HepG2 (cell line): Measurements from ENCODE around the gene GLIPR1. TPM values are rescaled to one million over a fixed set of nuclear protein-coding genes. Genes with fewer than 3 reads are reported as not detected.
A peak's percentile ranks its signal among the peaks of the same experiment; 100 is the strongest.
"Not testable (repeated sequence)": the region's sequence is repeated elsewhere in the genome, so short reads cannot be mapped to it uniquely, and the experiment has no call there.

Source experiments
- ATAC-seq: fragments of 200-7000 bp; cut with Tn5 transposase; 3 replicates; pipeline ENCODE4 v1.9.1; 2020; ENCODE audit warnings: mild to moderate bottlenecking, moderate library complexity
- BruUV-seq: library from RNA; stranded (reverse); fragments of 400-500 nt; replicated peaks from 2 replicates; lab custom pipeline; 2021; lab: Mats Ljungman, UMichigan
- CTCF ChIA-PET: fragments of 300-600 bp; formaldehyde crosslinking; extraction: SDS; loops from one replicate; lab custom pipeline; 2021; ENCODE audit warnings: low total read pairs, inconsistent platforms, low intra/inter-chr PET ratio; lab: Yijun Ruan, JAX
- POLR2A ChIA-PET: fragments of 350-600 bp; sonication (Branson Sonifier 250); formaldehyde crosslinking; loops from one replicate; lab custom pipeline; 2020; ENCODE audit warnings: antibody characterized with exemption, inconsistent platforms; lab: Yijun Ruan, JAX
- DNase-seq: peaks from one replicate; pipeline ENCODE4 v3.0.0-alpha.2; 2015; ENCODE audit warnings: low spot score
- FAIRE-seq: peaks from 3 replicates; lab custom pipeline; 2011; peaks lifted over from hg19 to GRCh38; lab: Jason Lieb, UNC
- H2AFZ ChIP-seq: one replicate; pipeline ENCODE4 v1.6.1; 2011; ENCODE audit warnings: low read length, inconsistent platforms
- H3K27ac ChIP-seq: fragments of 300-600 bp; 3 replicates; pipeline ENCODE4 v1.8.0; 2011; ENCODE audit warnings: mixed run types, mild to moderate bottlenecking, mixed read lengths, low read length, inconsistent platforms; ENCODE audit not compliant: insufficient read depth; ENCODE audit errors: extremely low read length
- H3K27me3 ChIP-seq, 2 experiments: fragments of 200-600 bp in 1 of 2; 2 replicates in 1 of 2; 3 replicates in 1 of 2; pipeline versions ENCODE4 v1.6.0 to v1.8.0; 2011; ENCODE audit warnings: low read length in 2 of 2, mild to moderate bottlenecking in 2 of 2, moderate library complexity in 2 of 2, inconsistent platforms in 1 of 2; ENCODE audit not compliant: insufficient read depth in 2 of 2, control insufficient read depth in 1 of 2
- H3K36me3 ChIP-seq, 2 experiments: fragments of 200-600 bp in 1 of 2; replicated peaks in 1 of 2; 2 replicates in 1 of 2; 3 replicates in 1 of 2; pipeline versions ENCODE4 v1.5.1 to v1.8.0; 2011; ENCODE audit warnings: low read length in 2 of 2, inconsistent platforms in 1 of 2; ENCODE audit not compliant: insufficient read depth in 2 of 2, control insufficient read depth in 1 of 2
- H3K4me1 ChIP-seq: 2 replicates; pipeline ENCODE4 v1.5.1; 2012; ENCODE audit warnings: low read length, inconsistent platforms; ENCODE audit not compliant: insufficient read depth
- H3K4me2 ChIP-seq: 2 replicates; pipeline ENCODE4 v1.6.0; 2011; ENCODE audit warnings: low read depth, low read length, inconsistent platforms
- H3K4me3 ChIP-seq, 3 experiments: fragments of 200-600 bp in 1 of 3; sonication (generic), shearing (Covaris generic) in 1 of 3; replicated peaks in 1 of 3; 2 replicates each; pipeline ENCODE4 v1.5.1; 2011 to 2016; ENCODE audit warnings: low read length in 3 of 3, inconsistent platforms in 2 of 3, low read depth in 2 of 3, mild to moderate bottlenecking in 2 of 3, control low read depth in 1 of 3, mixed read lengths in 1 of 3; ENCODE audit not compliant: insufficient read depth in 1 of 3
- H3K79me2 ChIP-seq: one replicate; pipeline ENCODE4 v1.6.1; 2011; ENCODE audit warnings: low read length, inconsistent platforms; ENCODE audit not compliant: insufficient read depth
- H3K9ac ChIP-seq: 2 replicates; pipeline ENCODE4 v1.6.0; 2011; ENCODE audit warnings: mild to moderate bottlenecking, low read depth, low read length, inconsistent platforms; ENCODE audit not compliant: insufficient read depth
- H3K9me3 ChIP-seq: 2 replicates; pipeline ENCODE4 v1.5.1; 2012; ENCODE audit warnings: mild to moderate bottlenecking, low read length
- H4K20me1 ChIP-seq: 2 replicates; pipeline ENCODE4 v1.6.0; 2011; ENCODE audit warnings: inconsistent platforms, mild to moderate bottlenecking, low read length, moderate library complexity; ENCODE audit not compliant: insufficient read depth
- HOXD1 ChIP-seq: sonication (generic); formaldehyde crosslinking; IDR thresholded peaks from 2 replicates; pipeline ENCODE4 v1.5.0; 2020; ENCODE audit warnings: missing genetic modification reagents
- SETDB1 ChIP-seq: sonication (generic); formaldehyde crosslinking; IDR thresholded peaks from 2 replicates; pipeline ENCODE4 v1.5.1; 2020; ENCODE audit warnings: missing genetic modification reagents, mild to moderate bottlenecking, borderline replicate concordance
- U2AF1 ChIP-seq: fragments of 200-400 bp; formaldehyde crosslinking; optimal IDR thresholded peaks from 2 replicates; pipeline ENCODE3; 2017; ENCODE audit warnings: mild to moderate bottlenecking, low read depth, low read length
- ZNF253 ChIP-seq: sonication (generic); formaldehyde crosslinking; IDR thresholded peaks from 2 replicates; pipeline ENCODE4 v1.8.0; 2022; ENCODE audit warnings: mild to moderate bottlenecking, missing genetic modification reagents, borderline replicate concordance
- ZNF282 ChIP-seq: fragments of 450-650 bp; IDR thresholded peaks from 2 replicates; pipeline ENCODE4 v1.6.1; 2018; ENCODE audit not compliant: partially characterized antibody
- ZNF782 ChIP-seq: sonication (generic); formaldehyde crosslinking; IDR thresholded peaks from 2 replicates; pipeline ENCODE4 v1.4.0; 2020; ENCODE audit warnings: missing genetic modification reagents, mild to moderate bottlenecking, borderline replicate concordance
- WGBS: methylation state at CpG from one replicate; pipeline ENCODE4 v1.1.6; 2017; ENCODE audit warnings: low lambda C conversion rate; 5-methylcytosine and 5-hydroxymethylcytosine counted together
- in situ Hi-C: cut with HindIII; loops from 2 replicates; pipeline ENCODE4 v1.10.0; 2017; ENCODE audit warnings: low pct_unique_long_range_greater_than_20kb; ENCODE audit not compliant: extremely low pct_ligation_motif_present
- intact Hi-C: fragments of 100-400 bp; cut with micrococcal nuclease; formaldehyde crosslinking; loops from one replicate; pipeline ENCODE4 v1.10.0; 2022; ENCODE audit not compliant: unreplicated experiment
- polyA plus RNA-seq, 8 experiments: library from polyadenylated mRNA; depleted of rRNA in 3 of 8; stranded (reverse) in 7 of 8; unstranded in 1 of 8; fragments of >200 nt; fragmentation: Illumina TruSeq in 4 of 8; extraction: Trizol in 4 of 8; gene quantifications; 2 replicates each; pipeline versions ENCODE4 v1.2.1 to v1.2.3, GENCODE V29; 2011 to 2016; ENCODE audit warnings: low read depth in 4 of 8, missing spikeins in 1 of 8, mixed read lengths in 1 of 8; ENCODE audit not compliant: insufficient read depth in 1 of 8
- total RNA-seq, 5 experiments: library from RNA; depleted of rRNA; stranded (reverse); fragments of >200 nt; fragmentation: Illumina TruSeq; extraction: Trizol; gene quantifications; 2 replicates each; pipeline ENCODE4 v1.2.3, GENCODE V29; 2016; ENCODE audit warnings: low read depth in 1 of 5
- TF ChIP-seq, protein P1 (sequence below): sonication (generic); formaldehyde crosslinking; IDR thresholded peaks from 2 replicates; pipeline ENCODE4 v1.4.0; 2020; ENCODE audit warnings: mild to moderate bottlenecking, missing genetic modification reagents
- TF ChIP-seq, protein P2 (sequence below): sonication (generic); formaldehyde crosslinking; IDR thresholded peaks from 2 replicates; pipeline ENCODE4 v1.4.0; 2020; ENCODE audit warnings: missing genetic modification reagents
- TF ChIP-seq, protein P3 (sequence below): sonication (generic); formaldehyde crosslinking; IDR thresholded peaks from 2 replicates; pipeline ENCODE4 v1.4.0; 2020; ENCODE audit warnings: mild to moderate bottlenecking, low read depth, missing genetic modification reagents

GLIPR1 gene
- total and polyA plus RNA-seq, 2 of the 13 experiments (the other 11 are each of a cell fraction or from before 2014, with no cell fraction given): 1.9 to 5.0 TPM

DNA sequence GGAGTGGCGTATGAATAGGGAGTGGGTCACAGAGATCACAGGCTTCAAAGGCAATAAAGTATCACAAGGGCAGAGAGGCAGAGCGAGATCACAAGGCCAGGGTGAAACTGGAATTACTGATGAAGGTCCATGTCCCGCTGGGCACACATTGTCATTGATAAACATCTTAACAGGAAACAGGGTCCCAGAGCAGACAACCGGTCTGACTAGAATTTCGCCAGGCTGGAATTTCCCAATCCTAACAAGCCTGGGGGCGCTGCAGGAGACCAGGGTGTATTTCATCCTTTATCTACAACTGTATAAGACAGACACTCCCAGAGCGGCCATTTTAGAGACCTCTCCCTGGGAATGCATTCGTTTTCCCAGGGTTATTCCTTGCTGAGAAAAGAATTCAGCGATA, 22.7 kb upstream of the GLIPR1 start:
- 13% methylated on average over 7 of the region's 9 CpGs for WGBS
- POLR2A ChIA-PET, H3K79me2 ChIP-seq, CTCF ChIA-PET, H3K4me2 ChIP-seq, FAIRE-seq, intact Hi-C loops, H2AFZ ChIP-seq, H4K20me1 ChIP-seq, H3K36me3 ChIP-seq, BruUV-seq, ATAC-seq, H3K27me3 ChIP-seq, H3K27ac ChIP-seq, H3K4me3 ChIP-seq, H3K9ac ChIP-seq, H3K4me1 ChIP-seq, in situ Hi-C loops: not testable (repeated sequence)
- peak; percentile 15 for DNase-seq
- peaks cover 16% of the 10 kb centered on the region for H3K9me3 ChIP-seq
- peak; percentile 93; the same call in 1 of the 2 replicates for TF ChIP-seq SETDB1 (CRISPR knock-in tag)

DNA sequence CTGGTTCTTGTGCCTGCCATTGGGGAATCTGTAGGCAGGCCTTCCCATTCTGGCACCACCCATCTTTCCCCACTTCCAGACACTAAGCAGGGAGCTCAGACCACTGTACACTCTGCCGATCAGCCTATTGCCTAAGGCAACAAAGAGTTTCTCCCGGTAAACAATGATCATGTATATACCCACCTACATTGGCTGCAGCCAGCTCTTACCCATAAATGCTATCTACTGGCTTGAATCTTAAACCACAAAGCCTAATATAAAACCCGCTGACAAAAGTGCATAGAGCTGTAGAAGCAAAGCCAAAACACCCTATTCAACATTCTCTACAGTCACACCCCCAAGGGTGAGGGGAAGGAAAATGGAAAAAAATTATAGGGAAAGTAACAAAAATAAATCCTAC, 20.8 kb upstream of the GLIPR1 start:
- H3K9me3 ChIP-seq: peaks cover 16% of the 10 kb centered on the region
- DNase-seq (no peak), FAIRE-seq (no peak)
- 0 out of 5 replicates have a peak, but pooled peaks cover 0 to 4% of the 10 kb centered on the region in 2 experiments for H3K27me3 ChIP-seq
- H4K20me1 ChIP-seq: no peaks in the 10 kb centered on the region
- 10% methylated on average over 3 of the region's 3 CpGs for WGBS
- H3K27ac ChIP-seq: no peak overlapping the region
- intact Hi-C loops (no loop called here), in situ Hi-C loops (no loop called here)
- H3K36me3 ChIP-seq: no peaks in the 10 kb centered on the region
- H3K4me1 ChIP-seq: no peaks in the 10 kb centered on the region
- H3K4me3 ChIP-seq: no peak overlapping the region
- no peak overlapping the region for H2AFZ ChIP-seq
- TF ChIP-seq ZNF782 (no peak), HOXD1 (CRISPR knock-in tag) (no peak), ZNF253 (CRISPR knock-in tag) (no peak), U2AF1 (no peak), ZNF282 (no peak)
- TF ChIP-seq, protein P1, sequence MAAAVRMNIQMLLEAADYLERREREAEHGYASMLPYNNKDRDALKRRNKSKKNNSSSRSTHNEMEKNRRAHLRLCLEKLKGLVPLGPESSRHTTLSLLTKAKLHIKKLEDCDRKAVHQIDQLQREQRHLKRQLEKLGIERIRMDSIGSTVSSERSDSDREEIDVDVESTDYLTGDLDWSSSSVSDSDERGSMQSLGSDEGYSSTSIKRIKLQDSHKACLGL (CRISPR knock-in tag): no peak
- TF ChIP-seq, protein P2, sequence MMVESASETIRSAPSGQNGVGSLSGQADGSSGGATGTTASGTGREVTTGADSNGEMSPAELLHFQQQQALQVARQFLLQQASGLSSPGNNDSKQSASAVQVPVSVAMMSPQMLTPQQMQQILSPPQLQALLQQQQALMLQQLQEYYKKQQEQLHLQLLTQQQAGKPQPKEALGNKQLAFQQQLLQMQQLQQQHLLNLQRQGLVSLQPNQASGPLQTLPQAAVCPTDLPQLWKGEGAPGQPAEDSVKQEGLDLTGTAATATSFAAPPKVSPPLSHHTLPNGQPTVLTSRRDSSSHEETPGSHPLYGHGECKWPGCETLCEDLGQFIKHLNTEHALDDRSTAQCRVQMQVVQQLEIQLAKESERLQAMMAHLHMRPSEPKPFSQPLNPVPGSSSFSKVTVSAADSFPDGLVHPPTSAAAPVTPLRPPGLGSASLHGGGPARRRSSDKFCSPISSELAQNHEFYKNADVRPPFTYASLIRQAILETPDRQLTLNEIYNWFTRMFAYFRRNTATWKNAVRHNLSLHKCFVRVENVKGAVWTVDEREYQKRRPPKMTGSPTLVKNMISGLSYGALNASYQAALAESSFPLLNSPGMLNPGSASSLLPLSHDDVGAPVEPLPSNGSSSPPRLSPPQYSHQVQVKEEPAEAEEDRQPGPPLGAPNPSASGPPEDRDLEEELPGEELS (CRISPR knock-in tag): no peak
- TF ChIP-seq, protein P3, sequence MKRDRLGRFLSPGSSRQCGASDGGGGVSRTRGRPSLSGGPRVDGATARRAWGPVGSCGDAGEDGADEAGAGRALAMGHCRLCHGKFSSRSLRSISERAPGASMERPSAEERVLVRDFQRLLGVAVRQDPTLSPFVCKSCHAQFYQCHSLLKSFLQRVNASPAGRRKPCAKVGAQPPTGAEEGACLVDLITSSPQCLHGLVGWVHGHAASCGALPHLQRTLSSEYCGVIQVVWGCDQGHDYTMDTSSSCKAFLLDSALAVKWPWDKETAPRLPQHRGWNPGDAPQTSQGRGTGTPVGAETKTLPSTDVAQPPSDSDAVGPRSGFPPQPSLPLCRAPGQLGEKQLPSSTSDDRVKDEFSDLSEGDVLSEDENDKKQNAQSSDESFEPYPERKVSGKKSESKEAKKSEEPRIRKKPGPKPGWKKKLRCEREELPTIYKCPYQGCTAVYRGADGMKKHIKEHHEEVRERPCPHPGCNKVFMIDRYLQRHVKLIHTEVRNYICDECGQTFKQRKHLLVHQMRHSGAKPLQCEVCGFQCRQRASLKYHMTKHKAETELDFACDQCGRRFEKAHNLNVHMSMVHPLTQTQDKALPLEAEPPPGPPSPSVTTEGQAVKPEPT (CRISPR knock-in tag): no peak
- TF ChIP-seq, all 625 proteins: peak for 0
- Histone ChIP-seq H3K4me2 (no peak overlapping the region), H3K79me2 (no peaks in the 10 kb centered on the region), H3K9ac (no peak overlapping the region)
- ChIA-PET CTCF (no interaction called here), POLR2A (no interaction called here)
- no peak for ATAC-seq
- BruUV-seq: no TSS peak
